Iris pigment epithelial cell (primary cell): ENCODE results near the gene CRHR1.
"Not testable (repeated sequence)": the region's sequence is repeated elsewhere in the genome, so short reads cannot be mapped to it uniquely, and the experiment has no call there.

ENCODE experiments used
- DNase-seq: peaks from one replicate; pipeline ENCODE4 v3.0.0-alpha.2; 2011; ENCODE audit warnings: low read depth

CRHR1 gene

DNA sequence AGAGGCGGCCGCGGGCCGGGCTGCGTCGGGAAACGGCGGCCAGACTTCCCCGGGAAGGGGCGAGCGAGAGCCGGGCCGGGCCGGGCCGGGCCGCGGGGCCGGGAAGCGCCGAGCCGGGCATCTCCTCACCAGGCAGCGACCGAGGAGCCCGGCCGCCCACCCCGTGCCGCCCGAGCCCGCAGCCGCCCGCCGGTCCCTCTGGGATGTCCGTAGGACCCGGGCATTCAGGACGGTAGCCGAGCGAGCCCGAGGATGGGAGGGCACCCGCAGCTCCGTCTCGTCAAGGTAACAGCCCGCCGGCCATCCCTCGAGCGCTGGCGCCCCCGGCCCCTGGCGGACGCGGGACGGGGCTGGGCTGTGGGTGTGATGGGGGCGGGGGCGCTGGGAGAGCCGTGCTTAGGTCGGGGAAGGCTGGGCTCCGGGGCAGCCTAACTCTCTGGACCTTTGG lies at the start of gene CRHR1:
Gene CRHR1 (plus strand): TSS at position 28 of the 448 bp plus-strand sequence. CDS start 225 bp downstream, at position 253.
- DNase-seq: no peak

DNA sequence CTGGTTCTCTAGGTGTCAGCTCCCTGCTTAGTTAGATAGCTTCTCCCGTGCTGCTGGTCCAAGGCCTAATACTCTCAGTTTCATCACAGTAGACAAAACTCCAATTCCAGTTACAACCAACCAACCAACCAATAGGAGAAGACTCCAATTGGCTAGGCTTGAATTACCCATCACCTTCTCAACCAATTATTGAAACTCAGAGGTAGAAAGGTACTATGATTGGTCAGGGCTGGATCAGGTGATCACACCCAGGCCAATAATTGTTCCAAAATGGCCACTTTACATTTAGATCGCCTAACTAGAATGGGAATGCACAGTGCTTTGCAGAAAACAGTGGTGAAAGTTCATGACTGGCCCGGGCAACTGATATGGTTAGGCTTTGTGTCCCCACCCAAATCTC lies 49.5 kb upstream of the CRHR1 start:
- no peak for DNase-seq

DNA sequence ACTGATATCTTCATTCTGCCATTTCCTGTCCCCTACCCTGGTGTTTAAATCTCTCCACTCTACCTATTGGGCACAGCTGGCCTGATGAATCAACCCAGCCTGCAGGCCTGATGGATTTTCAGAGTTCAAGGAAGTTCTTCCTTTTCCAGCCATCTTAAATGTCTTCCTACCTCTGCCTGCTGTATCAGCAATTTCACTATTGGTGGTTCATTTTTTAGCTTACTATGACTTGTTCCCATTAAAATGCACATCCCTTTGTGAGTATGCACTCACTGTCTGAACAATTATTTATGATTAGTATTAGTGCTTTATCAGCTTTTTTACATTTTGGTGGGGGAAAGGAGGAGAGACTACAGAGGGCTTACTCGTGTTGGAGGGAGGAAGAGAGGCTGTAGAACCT lies 48.6 kb upstream of the CRHR1 start:
- DNase-seq: no peak

DNA sequence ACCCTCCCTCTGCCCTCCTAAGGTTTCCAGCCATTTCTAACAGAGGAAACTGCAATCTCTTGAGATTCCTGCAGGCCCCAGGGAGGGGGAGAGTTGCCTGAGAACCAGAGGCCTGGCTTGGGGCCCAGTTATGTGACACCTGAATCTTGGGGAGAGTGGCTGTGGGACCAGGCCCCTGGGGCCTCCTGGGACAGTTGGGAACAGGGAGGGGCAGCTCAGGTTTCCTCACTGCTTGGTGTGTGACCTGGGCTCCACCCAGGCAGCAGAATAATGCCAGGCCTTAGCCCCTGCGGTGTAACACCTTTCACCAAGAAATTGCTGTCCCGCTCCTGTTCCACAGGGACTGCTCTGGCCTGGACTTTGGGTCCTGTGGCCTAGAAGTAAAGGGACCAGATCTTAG lies 44.3 kb upstream of the CRHR1 start:
- no peak for DNase-seq

DNA sequence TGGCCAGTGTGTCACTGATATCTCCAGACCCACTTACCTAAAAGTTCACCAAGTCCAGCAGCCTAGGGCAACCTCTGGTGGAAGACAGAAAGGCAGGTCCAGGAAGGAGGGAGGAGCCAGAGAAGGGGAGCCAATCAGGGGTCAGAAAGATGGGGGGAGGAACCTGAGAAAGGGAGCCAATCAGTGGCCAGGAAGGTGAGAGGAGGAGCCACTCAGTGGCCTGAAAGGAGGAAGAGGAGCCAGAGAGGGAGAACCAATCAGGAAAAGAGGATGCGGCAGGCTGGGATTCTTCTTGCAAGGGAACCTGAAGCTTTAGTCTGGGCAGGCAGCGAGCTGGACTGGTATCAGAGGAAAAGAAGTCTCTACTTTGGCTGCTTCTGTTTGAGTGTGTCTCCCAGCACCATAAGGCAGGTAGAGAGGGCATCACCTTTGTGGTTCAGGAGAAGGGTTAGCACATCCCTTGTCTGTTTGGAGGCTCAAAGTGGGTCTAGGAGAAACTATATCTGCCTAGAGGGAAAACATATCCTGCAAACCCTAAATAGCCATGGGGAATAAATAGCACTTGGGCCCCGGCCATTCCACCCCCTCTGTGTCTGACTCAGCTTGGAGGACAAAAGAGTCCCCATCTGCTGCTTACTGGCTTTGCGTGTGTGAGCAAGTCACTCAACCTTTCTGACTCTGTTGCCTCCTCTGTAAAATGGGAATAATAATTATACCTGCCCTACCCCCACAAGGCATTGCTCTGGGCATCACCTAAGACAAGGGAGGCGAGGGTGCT lies 43.4 kb upstream of the CRHR1 start:
- peak; percentile 41 for DNase-seq

DNA sequence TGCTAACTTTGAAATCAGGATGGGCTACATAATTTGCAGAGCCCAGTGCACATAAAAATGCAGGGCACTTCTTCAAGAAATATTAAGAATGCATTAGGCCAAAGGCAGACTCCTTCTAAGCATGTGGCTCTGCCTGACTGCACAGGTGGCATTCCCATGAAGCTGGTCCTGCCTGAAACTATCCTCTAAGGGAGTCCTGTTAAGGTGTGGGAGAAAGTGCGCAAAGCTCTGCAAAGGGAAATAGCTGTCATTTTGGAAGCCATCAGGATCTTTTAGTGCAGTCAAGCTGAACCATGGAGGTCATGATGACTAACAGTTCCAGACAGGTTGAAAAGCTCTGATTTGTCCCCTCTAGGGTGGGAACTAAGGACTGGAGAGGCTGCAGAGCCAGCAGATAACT lies 41.9 kb upstream of the CRHR1 start:
- no peak for DNase-seq

DNA sequence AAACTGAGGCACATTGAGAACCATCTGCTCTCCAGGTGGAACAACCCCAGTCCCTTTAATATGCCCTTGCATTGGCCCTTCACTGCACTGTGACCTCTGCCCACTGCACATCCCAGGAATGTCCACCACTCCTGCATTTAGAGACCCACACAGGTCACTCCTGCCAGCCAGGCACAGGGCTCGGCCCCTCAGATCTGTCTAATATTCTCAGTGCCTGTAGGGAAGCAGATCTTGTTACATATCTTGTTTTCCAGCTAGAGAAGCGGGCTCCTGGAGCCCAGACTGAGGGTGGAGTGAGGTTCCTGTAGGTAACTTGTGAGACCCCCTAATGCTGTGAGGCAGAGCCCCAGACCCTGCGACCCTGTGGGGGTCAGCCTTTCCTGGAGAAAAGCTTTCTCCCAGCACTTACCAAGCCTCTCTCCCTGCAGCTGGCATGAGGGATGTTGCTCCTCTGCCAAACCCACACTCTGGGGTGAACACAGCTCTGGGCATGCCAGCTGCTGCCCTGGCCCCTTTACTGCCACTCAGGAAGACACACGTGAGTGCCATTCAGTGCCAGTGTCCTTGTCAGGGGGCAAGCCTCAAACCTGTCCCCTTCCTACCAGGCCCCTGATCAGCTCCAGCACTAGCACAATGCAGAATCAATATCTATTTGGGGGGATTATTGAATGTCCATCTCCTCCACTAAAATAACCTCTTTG lies 40.3 kb upstream of the CRHR1 start:
- DNase-seq: no peak

DNA sequence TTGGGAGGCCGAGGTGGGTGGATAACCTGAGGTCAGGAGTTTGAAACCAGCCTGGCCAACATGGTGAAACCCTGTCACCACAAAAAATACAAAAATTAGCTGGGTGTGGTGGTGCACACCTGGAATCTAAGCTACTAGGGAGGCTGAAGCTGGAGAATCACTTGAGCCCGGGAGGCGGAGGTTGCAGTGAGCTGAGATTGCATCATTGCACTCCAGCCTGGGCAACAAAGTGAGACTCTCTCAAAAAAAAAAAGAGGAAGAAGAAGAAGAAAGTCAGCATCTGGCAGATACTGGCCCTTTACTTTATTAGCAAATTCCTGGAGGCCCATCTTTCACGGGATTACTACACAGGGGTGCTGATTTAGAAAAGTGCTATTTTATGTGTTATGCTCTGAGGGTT lies 39.3 kb upstream of the CRHR1 start:
- DNase-seq: not testable (repeated sequence)

DNA sequence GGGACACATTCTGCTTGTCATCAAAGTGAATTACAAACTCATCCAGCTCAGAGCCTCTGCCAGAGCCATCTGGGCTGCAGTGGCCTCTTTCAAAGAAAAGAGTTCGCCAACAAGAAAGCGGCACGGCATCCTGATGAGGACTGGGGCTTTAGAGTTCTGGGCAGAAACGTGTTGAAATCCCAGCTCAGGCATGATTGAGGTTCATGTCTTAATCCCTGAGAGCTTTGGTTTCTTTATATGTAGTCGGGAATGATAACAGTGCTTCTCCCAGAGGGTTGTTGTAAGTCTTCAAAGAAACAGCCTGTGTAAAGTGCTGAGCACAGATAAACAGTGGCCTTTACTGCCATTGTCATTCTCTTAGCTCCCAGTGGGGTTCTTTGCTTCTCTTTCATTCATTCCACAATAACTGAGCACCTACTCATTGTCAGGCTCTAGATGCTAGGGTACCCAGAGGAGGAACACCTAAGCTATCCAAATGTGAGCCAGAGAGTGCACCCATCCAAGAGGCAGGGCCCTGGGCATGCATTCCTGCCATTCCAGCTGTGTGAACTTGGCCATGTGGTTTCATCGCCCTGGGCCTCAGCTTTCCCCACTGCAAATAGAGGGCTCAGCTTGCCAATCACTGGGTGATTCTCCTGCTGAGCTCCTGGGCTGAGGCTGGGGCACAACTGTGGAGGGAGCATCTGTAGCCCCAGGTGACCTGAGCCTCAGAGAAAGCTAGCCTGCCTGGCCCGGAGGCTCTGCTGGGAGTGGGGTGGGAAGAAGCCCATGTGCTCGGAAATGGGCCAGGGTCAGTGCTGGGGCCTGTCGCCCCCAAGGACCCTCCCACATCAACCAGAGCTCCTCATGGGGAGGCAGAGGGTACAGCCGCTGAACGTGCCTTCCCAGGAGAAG lies 38.3 kb upstream of the CRHR1 start:
- DNase-seq: no peak

DNA sequence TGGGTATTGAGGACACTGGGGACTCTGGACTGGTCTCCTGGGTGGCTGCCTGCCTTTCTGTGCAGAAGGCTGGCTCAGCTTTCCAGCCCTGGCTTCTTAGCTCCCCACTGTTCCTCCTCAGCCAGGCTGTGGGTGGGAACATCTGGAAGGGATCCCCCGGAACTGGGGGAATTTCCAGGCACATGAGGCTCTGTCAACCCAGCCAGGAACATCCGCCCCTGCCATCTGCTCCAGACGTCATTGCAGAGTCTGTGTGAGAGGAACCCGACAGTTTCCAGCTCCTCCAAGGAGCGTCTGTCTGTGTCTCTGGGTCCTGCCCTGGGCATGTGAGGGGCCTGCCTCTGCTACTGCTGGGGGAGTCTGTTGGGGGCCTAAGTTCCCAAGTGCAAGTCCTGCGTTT lies 36.2 kb upstream of the CRHR1 start:
- no peak for DNase-seq

DNA sequence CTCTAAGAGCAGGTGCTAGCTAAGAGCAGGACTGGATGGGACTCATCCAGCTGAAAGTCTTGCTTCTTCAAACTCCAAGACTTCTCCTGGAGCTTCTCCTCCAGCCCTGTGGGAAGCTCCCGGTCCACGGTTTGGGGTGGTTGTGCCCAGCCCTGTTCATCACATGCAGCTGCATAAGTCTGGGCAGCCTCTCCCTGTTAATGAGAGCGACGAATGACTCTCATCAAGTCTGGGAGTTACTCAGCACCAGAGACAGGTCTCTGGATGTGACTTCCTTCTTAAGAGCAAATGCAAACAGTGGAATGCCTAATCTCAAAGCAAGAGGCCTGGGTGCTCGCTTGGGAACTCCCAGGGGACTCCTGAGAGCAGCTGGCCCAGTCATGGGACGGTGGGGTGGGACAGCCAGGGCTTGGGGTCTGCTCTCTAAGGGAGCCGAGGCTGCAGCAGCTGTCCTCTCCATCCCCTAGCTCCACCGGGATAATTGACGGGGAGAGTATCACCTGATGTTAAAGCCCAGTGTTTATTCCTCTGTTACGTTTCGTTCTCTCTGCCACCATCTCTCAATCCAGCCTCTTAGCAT lies 35.3 kb upstream of the CRHR1 start:
- no peak for DNase-seq

DNA sequence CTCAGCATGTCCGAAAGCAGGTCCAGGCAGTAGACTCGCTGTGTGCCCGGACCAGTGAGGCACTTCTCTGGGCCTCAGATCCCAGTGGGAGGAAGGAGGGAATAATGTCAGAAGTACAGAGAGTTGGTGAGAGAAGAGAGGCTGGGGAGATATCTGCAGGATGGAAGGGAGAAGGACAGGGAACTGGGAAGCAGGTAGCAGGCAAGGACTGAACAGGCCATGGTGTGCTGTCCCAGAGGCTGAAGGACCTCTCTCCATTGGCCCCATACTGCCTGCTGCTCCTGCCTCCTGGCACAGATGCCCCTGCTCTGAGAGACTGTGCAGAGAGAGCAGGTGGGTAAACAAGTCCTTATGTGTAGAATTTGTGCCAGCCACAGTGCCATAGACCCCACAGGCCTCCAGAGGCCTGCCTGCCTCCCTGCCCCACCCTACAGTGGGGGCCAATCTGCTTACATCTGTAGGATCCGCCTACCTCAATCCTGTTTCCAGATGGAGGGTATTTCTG lies 34.2 kb upstream of the CRHR1 start:
- no peak for DNase-seq

DNA sequence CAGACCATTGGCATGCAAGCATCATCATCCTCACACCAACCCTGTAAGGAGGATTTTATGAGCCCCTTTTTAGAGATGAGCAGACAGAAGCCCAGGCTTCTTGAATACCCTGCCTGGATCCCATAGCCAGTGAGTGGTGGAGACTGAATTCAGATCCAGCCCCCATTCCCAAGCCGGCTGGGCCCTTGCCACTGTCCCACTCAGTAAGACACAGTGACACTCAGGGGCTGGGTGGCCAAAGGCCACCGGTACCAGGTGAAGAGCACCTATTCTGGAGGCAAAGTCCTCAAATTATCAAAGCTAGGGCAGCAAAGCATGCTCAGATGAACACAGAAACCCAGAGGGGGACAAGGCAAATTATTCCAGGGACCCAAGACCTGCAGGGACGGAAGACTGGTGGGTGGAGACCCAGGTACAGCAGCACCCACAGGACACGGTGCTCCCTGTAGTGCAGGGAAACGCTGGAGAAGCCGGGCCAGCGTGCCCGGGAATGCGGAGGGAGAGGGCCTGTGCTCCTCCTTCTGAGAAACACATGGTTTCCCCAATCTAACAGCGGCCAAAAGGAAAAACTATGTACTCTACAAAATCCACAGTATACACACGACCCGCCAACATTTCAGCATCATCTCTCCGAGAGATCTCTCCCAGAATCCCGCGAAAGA lies 33.2 kb upstream of the CRHR1 start:
- no peak for DNase-seq

DNA sequence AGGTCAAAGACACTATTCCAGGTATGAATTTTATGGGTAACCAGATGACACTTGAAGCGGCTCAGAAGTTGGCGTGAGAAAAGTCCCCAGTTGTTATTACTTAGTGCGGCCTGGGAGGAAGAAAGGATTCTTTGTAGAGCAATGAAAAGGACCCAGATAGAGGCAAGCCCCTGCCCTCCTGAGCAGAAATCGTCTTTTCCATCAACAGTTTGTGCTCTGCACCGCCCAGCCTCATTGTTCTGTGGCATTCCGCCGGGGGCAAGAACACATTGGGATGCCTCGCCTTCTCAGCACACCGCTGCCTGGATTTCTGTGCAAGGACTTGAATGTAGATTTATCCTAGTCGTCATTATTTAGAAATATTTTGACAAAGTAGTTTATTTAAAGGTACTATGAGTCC lies 32.7 kb upstream of the CRHR1 start:
- DNase-seq: no peak

DNA sequence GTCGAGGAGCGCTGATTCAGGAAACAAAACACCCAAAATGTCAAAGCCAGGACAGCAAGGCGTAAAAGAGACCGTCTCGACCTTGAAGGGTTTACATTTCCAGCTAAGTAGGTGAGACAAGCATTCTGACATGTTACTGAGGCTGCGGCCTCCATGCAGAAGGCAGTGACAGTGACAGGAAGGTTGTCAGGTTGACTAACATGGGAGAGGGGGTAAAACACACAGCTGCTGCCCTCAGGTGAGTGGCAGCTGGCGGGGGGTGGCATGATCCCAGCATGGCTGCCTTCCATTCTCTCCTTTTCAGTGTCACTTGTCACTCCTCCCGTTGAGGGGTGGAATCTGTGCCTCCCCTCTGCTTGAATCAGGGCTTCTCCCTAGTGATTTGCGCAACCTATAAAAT lies 31.9 kb upstream of the CRHR1 start:
- DNase-seq: no peak

DNA sequence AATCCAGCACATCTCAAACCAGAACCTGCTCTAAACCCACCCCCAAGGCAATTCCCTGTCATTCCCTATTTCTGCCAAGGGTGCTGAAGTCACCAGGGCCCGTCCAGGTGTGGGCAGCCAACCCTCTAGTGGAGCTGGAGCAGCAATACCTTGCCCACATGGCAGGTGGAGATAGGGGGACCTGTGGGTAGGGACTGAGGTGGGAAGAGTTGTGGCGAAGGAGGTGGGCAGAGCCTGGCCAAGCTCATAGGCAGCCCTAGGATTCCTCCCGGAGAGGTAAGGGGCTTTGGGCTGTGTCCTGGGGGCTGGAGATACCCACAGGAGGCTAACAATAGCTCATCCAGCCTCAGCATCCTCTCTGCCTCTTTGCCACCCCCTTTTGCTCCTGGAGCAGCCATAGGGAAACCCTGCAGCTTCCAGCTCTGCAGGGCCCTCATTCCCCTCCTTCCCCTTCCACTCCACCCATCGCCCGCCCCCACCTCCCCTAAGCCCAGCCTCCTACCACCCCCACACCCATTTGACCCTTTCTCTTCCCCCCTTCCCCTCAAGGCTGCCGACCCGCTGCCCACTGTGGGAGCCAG lies 30.4 kb upstream of the CRHR1 start:
- no peak for DNase-seq

DNA sequence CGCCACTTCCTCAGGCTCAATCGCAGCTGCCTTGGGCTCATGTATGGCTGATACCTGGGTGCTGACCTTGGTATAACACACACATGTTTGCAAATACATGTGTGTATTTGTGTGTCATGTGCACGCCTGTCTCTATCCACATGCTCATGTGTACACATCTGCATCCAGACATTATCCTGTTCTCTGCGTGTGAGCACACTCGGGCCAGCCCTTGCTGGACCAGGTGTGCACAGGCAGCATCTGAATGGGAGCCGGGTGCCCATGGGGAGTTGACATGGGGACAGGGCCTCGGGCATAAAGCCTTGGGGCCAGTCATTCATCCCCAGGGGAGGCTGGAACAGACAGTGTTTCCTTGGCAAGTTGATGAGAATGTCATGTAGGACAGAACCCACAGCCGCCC lies 29.1 kb upstream of the CRHR1 start:
- no peak for DNase-seq

DNA sequence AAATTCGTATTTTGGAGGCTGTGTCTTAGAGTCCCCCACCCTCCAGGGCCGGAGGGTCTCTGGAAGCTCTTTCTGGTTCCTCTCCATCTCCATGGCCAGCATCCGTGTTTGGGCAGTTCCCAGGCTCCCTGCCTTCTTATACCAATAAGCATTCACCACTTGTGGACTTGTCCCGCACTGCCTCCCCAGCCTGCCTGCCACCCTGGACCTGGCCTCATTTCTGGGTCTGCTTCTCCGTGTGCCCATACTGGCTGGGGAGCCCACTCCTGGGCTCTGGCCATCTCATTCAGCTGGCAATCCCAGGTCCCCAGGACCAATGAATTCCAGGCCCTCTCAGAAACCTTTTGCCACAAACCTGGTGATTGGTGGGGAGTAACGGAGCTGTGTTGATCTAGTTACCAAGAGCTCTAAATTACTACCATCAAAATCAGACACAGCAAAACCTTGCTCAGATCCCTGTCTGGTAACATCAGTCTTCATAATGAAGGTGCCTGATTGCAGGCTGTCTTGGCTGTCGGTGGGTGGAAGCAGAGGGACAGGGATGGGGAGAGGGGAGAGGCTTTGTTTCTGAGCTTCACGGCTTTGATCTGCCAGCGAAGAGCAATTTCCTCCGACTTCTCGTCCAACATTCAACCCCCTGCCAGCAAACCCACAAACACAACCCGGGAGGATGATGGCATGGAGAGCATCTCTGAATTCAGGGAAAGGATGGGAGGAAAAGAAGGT lies 27.7 kb upstream of the CRHR1 start:
- no peak for DNase-seq

DNA sequence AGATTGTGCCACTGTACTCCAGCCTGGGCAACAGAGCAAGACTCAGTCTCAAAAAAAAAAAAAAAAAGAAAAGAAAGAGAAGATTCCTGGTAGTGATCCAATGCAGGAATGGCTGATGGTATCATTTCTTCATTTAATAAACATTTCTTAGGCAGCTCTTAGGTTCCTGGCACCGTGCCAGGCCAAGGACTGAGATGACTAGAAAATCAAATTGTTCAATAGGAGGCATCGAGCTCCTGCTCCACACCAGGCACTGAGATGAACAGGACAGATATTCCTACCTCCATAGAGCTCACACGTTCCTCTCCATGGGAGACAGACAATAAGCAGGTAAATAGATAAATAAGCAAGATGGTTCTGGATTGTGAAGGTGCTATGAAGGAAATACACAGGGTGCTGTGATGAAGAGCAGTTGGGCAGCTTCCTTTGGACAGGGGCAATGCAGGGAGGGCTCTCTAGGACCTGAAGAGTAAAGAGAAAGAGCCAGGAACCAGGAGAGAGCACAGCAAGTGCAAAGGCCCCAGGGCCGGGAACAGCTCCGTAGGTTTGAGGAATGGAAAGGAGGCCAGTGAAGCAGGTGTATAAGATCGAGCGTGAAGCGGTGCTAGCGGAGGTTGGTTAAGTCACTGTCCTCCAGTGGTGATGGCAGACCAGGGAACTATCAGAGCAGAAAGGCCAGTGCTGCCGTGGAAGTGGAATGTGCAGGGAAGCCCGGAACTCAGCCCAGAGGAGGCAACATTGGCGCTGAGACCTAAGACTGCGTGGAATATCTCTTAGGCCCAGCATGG lies 26.5 kb upstream of the CRHR1 start:
- DNase-seq: no peak

DNA sequence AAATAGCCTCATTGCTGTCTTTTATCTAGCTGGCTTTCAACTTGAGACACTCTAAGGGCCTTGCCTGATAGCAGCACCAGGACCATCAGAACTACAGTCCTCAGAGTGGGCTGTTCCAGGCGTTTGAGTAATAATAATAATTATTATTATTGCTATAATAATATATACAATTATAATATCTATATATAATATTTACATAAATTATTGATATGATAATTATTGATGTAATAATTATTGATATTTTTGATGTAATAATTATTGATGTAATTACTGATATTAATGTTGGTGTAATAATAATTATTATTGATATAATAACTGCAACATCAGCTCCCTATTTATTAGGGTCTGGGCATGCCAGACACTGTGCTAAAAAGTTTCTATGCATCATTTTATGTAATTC lies 25.6 kb upstream of the CRHR1 start:
- DNase-seq: no peak
